H7 (cell line): ENCODE data around the gene PRDM5. TPM values are rescaled to one million over a fixed set of nuclear protein-coding genes. Genes with fewer than 3 reads are reported as not detected.

Experiments
- total RNA-seq: library from RNA; depleted of rRNA; stranded (reverse); fragments of >200 nt; shearing (Covaris generic); gene quantifications from 2 replicates; pipeline ENCODE4 v1.2.3, GENCODE V29; 2014; rRNA removed

The PRDM5 gene
- total RNA-seq, 1 experiment from 2014 or later, result 17.3 TPM

Other genes with a start within 250 kb of the PRDM5 start
- gene NDNF, start 149.8 kb upstream of the PRDM5 start, total RNA-seq, result 1.6 and 3.4 TPM in 2 replicates
- not detected in 2 replicates for gene TNIP3, start 241.6 kb upstream of the PRDM5 start, total RNA-seq